Muscle of leg (tissue), 11 donors: ENCODE data around the gene GATA5. TPM values are rescaled to one million over a fixed set of nuclear protein-coding genes. Genes with fewer than 3 reads are reported as not detected.
"Not testable (repeated sequence)": the region's sequence is repeated elsewhere in the genome, so short reads cannot be mapped to it uniquely, and the experiment has no call there.

Experiments
- DNase-seq: peaks from one replicate; pipeline ENCODE4 v3.0.0; 2013
- H3K27ac ChIP-seq: one replicate; pipeline ENCODE4 v1.5.1; 2013; ENCODE audit warnings: mild to moderate bottlenecking, low read length, control low read depth
- H3K27me3 ChIP-seq: one replicate; pipeline ENCODE4 v1.6.1; 2013; ENCODE audit warnings: low read length; ENCODE audit not compliant: control insufficient read depth, insufficient read depth
- H3K36me3 ChIP-seq: one replicate; pipeline ENCODE4 v1.6.1; 2013; ENCODE audit warnings: low read length; ENCODE audit not compliant: control insufficient read depth, insufficient read depth
- H3K4me1 ChIP-seq: one replicate; pipeline ENCODE4 v1.6.1; 2013; ENCODE audit warnings: low read length; ENCODE audit not compliant: control insufficient read depth, insufficient read depth
- H3K4me3 ChIP-seq: one replicate; pipeline ENCODE4 v1.5.1; 2013; ENCODE audit warnings: low read length, control low read depth
- H3K9me3 ChIP-seq: replicated peaks from 2 replicates; pipeline ENCODE4 v1.6.1; 2013; ENCODE audit warnings: low read depth, low read length; ENCODE audit not compliant: control insufficient read depth
- WGBS: methylation state at CpG from one replicate; pipeline ENCODE4 v1.1.5; 2013; ENCODE audit warnings: missing lambda C conversion rate; ENCODE audit not compliant: insufficient coverage; 5-methylcytosine and 5-hydroxymethylcytosine counted together
- polyA plus RNA-seq, 8 donors: library from polyadenylated mRNA; unstranded; fragments of 120-200 nt; gene quantifications; one replicate each; pipeline versions ENCODE4 v1.2.1 to v1.2.3, GENCODE V29; 2013; ENCODE audit warnings: inconsistent platforms in 1 of 8, low replicate concordance in 1 of 8; ENCODE audit not compliant: insufficient read length in 8 of 8, insufficient read depth in 1 of 8
- total RNA-seq: library from RNA; stranded (reverse); fragments of 120-200 nt; gene quantifications from one replicate; pipeline ENCODE4 v1.2.4, GENCODE V29; 2013

GATA5 gene
- total and polyA plus RNA-seq, 9 donors, result 0.06 to 2.5 (median 0.08) TPM; not detected in 4

GRCh38 chr20:62433658-62434497 lies 41.9 kb downstream of the GATA5 start:
- Histone ChIP-seq H3K4me3 (no peak overlapping the region), H3K36me3 (no peaks in the 10 kb centered on the region), H3K4me1 (peaks cover 20% of the 10 kb centered on the region), H3K27ac (no peak overlapping the region), H3K9me3 (no peaks in the 10 kb centered on the region), H3K27me3 (peaks cover 66% of the 10 kb centered on the region)
- 10% methylated on average over 23 of the region's 32 CpGs for WGBS
- no peak for DNase-seq

GRCh38 chr20:62430866-62431447 lies 44.8 kb downstream of the GATA5 start:
- H3K27me3 ChIP-seq, result peaks cover 55% of the 10 kb centered on the region
- H3K4me3 ChIP-seq, result no peak overlapping the region
- H3K36me3 ChIP-seq, result no peaks in the 10 kb centered on the region
- no peaks in the 10 kb centered on the region for H3K9me3 ChIP-seq
- no peak for DNase-seq
- peaks cover 15% of the 10 kb centered on the region for H3K4me1 ChIP-seq
- WGBS, result 36% methylated on average over 20 of the region's 23 CpGs
- H3K27ac ChIP-seq, result no peak overlapping the region

- DNase-seq, result no peak
- 52% methylated on average over 3 of the region's 10 CpGs for WGBS
- Histone ChIP-seq H3K36me3 (no peaks in the 10 kb centered on the region), H3K27ac (no peak overlapping the region), H3K9me3 (no peaks in the 10 kb centered on the region), H3K4me3 (no peak overlapping the region), H3K27me3 (peaks cover 50% of the 10 kb centered on the region), H3K4me1 (peaks cover 15% of the 10 kb centered on the region)
These were observed 45.4 kb downstream of the GATA5 start for GRCh38 chr20:62430311-62430853.

- Histone ChIP-seq H3K9me3 (no peaks in the 10 kb centered on the region), H3K27ac (no peak overlapping the region), H3K36me3 (no peaks in the 10 kb centered on the region), H3K4me3 (no peak overlapping the region), H3K27me3 (peaks cover 43% of the 10 kb centered on the region), H3K4me1 (peaks cover 15% of the 10 kb centered on the region)
- DNase-seq, result no peak
- WGBS, result 82% methylated on average over 19 of the region's 23 CpGs
These were observed 46.1 kb downstream of the GATA5 start for GRCh38 chr20:62429455-62430310.

- H3K4me3 ChIP-seq, result no peak overlapping the region
- H3K9me3 ChIP-seq, result no peaks in the 10 kb centered on the region
- H3K36me3 ChIP-seq, result no peaks in the 10 kb centered on the region
- peaks cover 40% of the 10 kb centered on the region for H3K27me3 ChIP-seq
- WGBS, result 39% methylated on average over 24 of the region's 31 CpGs
- no peak overlapping the region for H3K27ac ChIP-seq
- DNase-seq, result no peak
- peaks cover 12% of the 10 kb centered on the region for H3K4me1 ChIP-seq
These were observed 47.1 kb downstream of the GATA5 start for GRCh38 chr20:62428396-62429295.

- 80% methylated on average over 10 of the region's 10 CpGs for WGBS
- H3K9me3 ChIP-seq, result no peaks in the 10 kb centered on the region
- H3K27me3 ChIP-seq, result peaks cover 40% of the 10 kb centered on the region
- no peak for DNase-seq
- H3K27ac ChIP-seq, result no peak overlapping the region
- no peak overlapping the region for H3K4me3 ChIP-seq
- H3K4me1 ChIP-seq, result peaks cover 13% of the 10 kb centered on the region
- no peaks in the 10 kb centered on the region for H3K36me3 ChIP-seq
These were observed 47.8 kb downstream of the GATA5 start for GRCh38 chr20:62428002-62428372.

- WGBS, result 62% methylated on average over 26 of the region's 28 CpGs
- H3K27me3 ChIP-seq, result peaks cover 37% of the 10 kb centered on the region
- no peak for DNase-seq
- no peak within 1 kb of the TSS for H3K27ac ChIP-seq
- H3K4me1 ChIP-seq, result peaks cover 13% of the 10 kb centered on the region
- no peaks in the 10 kb centered on the region for H3K36me3 ChIP-seq
- H3K4me3 ChIP-seq, result no peak within 1 kb of the TSS
- no peaks in the 10 kb centered on the region for H3K9me3 ChIP-seq
These were observed 48.4 kb downstream of the GATA5 start, which contains the start of gene RBBP8NL for GRCh38 chr20:62427172-62428001. Gene RBBP8NL, minus strand, starts transcription at chr20:62427539. Its CDS starts 7,892 bp downstream, at chr20:62419647.

GRCh38 chr20:62426699-62427131 lies 49.1 kb downstream of the GATA5 start:
- H3K27me3 ChIP-seq, result peaks cover 32% of the 10 kb centered on the region
- WGBS, result 42% methylated on average over 19 of the region's 22 CpGs
- H3K36me3 ChIP-seq, result no peaks in the 10 kb centered on the region
- no peak for DNase-seq
- H3K4me1 ChIP-seq, result peaks cover 13% of the 10 kb centered on the region
- no peak overlapping the region for H3K27ac ChIP-seq
- H3K9me3 ChIP-seq, result no peaks in the 10 kb centered on the region
- H3K4me3 ChIP-seq, result no peak overlapping the region

- not testable (repeated sequence) for H3K4me3 ChIP-seq, DNase-seq, H3K27ac ChIP-seq, H3K9me3 ChIP-seq, H3K36me3 ChIP-seq
- Histone ChIP-seq H3K4me1 (peaks cover 13% of the 10 kb centered on the region), H3K27me3 (peaks cover 32% of the 10 kb centered on the region)
- WGBS, result 100% methylated on average over 4 of the region's 4 CpGs
These were observed 49.8 kb downstream of the GATA5 start for GRCh38 chr20:62426059-62426348.
